ENCODE data around the gene DTX3. TPM values are rescaled to one million over a fixed set of nuclear protein-coding genes. Genes with fewer than 3 reads are reported as not detected.
A peak's percentile ranks its signal among the peaks of the same experiment; 100 is the strongest.

Gene DTX3
- total and polyA plus RNA-seq, 2 of the 13 experiments (the other 11 are each of a cell fraction or from before 2014, with no cell fraction given) = 9.0 to 27.2 TPM

GRCh38 chr12:57620245-57620935, 15.8 kb downstream of the DTX3 start:
- CTCF ChIA-PET (ENCODE audit: low intra/inter-chr PET ratio, low total read pairs) = interaction anchor here (1.5 to 4.2 kb wide), 2 partner anchors 36 to 40 kb away, joined by 4 to 53 read pairs; no protein-coding TSS in a partner anchor
- Histone ChIP-seq H3K4me3 (replicated peaks in 1 of 3; ENCODE audit: insufficient read depth in 1 of 3, low read depth in 2 of 3, low read length in 3 of 3) (peak overlapping the region in 1 of 3 experiments; percentile 70; a peak in 1 of 6 replicates), H3K27me3 (ENCODE audit: control insufficient read depth in 1 of 2, insufficient read depth in 2 of 2, low read length in 2 of 2) (peaks cover 16 to 50% of the 10 kb centered on the region in 2 experiments), H2AFZ (ENCODE audit: low read length) (no peak overlapping the region), H3K27ac (ENCODE audit: extremely low read length, insufficient read depth, low read length) (no peak overlapping the region), H3K9ac (ENCODE audit: insufficient read depth, low read depth, low read length) (no peak overlapping the region), H3K4me2 (ENCODE audit: low read depth, low read length) (peak overlapping the region; percentile 85), H3K4me1 (ENCODE audit: insufficient read depth, low read length) (peaks cover 35% of the 10 kb centered on the region), H3K79me2 (ENCODE audit: insufficient read depth, low read length) (no peaks in the 10 kb centered on the region), H3K36me3 (replicated peaks in 1 of 2; ENCODE audit: control insufficient read depth in 1 of 2, insufficient read depth in 2 of 2, low read length in 2 of 2) (no peaks in the 10 kb centered on the region), H3K9me3 (ENCODE audit: low read length) (no peaks in the 10 kb centered on the region), H4K20me1 (ENCODE audit: insufficient read depth, low read length) (no peaks in the 10 kb centered on the region)
- 22% methylated on average over 10 of the region's 13 CpGs for WGBS (ENCODE audit: low lambda C conversion rate)
- intact Hi-C loops (cut with micrococcal nuclease; ENCODE audit: unreplicated experiment) (loop anchor here (5.0 kb wide), 1 partner anchor 98 kb away; the partner anchor contains the start of genes DDIT3 and MBD6), in situ Hi-C loops (cut with HindIII; ENCODE audit: extremely low pct_ligation_motif_present, low pct_unique_long_range_greater_than_20kb) (loop anchor here (5.0 kb wide), 1 partner anchor 38 kb away; no protein-coding TSS in a partner anchor)
- no peak for DNase-seq (ENCODE audit: low spot score)
- ATAC-seq = no peak
- TF ChIP-seq ZNF557 (CRISPR knock-in tag; IDR thresholded peaks at IDR 0.05) (no peak), HIC2 (CRISPR knock-in tag; IDR thresholded peaks at IDR 0.05; ENCODE audit: low read depth) (no peak), AGO1 (IDR thresholded peaks at IDR 0.05; ENCODE audit: low read depth, low read length, poor library complexity, severe bottlenecking) (no peak), ZNF138 (CRISPR knock-in tag; IDR thresholded peaks at IDR 0.05; ENCODE audit: low read depth) (no peak), ZNF879 (CRISPR knock-in tag; IDR thresholded peaks at IDR 0.05) (no peak), ZEB1 (IDR thresholded peaks at IDR 0.05; ENCODE audit: insufficient replicate concordance, low read depth) (peak; percentile 60), EZH2 (conservative IDR thresholded peaks at IDR 0.05; ENCODE audit: low read depth, low read length) (peak; percentile 43; the same call in 1 of the 2 replicates), ZNF468 (CRISPR knock-in tag; IDR thresholded peaks at IDR 0.05) (no peak), AFF4 (CRISPR knock-in tag; IDR thresholded peaks at IDR 0.05) (no peak), NR0B2 (CRISPR knock-in tag; IDR thresholded peaks at IDR 0.05) (no peak), NFRKB (IDR thresholded peaks at IDR 0.05) (no peak), BATF2 (CRISPR knock-in tag; IDR thresholded peaks at IDR 0.05) (no peak), TEAD3 (CRISPR knock-in tag; optimal IDR thresholded peaks at IDR 0.05; ENCODE audit: borderline replicate concordance) (peak; percentile 3), STAT5B (CRISPR knock-in tag; IDR thresholded peaks at IDR 0.05) (no peak), GABPB1 (CRISPR knock-in tag; IDR thresholded peaks at IDR 0.05) (0 out of 2 replicates have a peak, but pooled peaks have one; percentile 17)
- BruUV-seq (replicated peaks) = no TSS peak
- POLR2A ChIA-PET = interaction anchor here (0.6 to 2.7 kb wide), 6 partner anchors 9 to 100 kb away, joined by 3 to 19 read pairs (median 6); partner anchors contain the start of genes ARHGEF25 and DDIT3
- FAIRE-seq = no peak

Measured in HepG2 (cell line).